GM12801 (cell line): Measurements from ENCODE around the gene CCDC150.

ENCODE experiments used
- TF ChIP-seq, protein P1 (sequence below): IDR thresholded peaks from one replicate; pipeline ENCODE4 v1.5.1; 2011; ENCODE audit warnings: control low read depth; ENCODE audit not compliant: insufficient read length; ENCODE audit errors: extremely low read depth

The CCDC150 gene

DNA sequence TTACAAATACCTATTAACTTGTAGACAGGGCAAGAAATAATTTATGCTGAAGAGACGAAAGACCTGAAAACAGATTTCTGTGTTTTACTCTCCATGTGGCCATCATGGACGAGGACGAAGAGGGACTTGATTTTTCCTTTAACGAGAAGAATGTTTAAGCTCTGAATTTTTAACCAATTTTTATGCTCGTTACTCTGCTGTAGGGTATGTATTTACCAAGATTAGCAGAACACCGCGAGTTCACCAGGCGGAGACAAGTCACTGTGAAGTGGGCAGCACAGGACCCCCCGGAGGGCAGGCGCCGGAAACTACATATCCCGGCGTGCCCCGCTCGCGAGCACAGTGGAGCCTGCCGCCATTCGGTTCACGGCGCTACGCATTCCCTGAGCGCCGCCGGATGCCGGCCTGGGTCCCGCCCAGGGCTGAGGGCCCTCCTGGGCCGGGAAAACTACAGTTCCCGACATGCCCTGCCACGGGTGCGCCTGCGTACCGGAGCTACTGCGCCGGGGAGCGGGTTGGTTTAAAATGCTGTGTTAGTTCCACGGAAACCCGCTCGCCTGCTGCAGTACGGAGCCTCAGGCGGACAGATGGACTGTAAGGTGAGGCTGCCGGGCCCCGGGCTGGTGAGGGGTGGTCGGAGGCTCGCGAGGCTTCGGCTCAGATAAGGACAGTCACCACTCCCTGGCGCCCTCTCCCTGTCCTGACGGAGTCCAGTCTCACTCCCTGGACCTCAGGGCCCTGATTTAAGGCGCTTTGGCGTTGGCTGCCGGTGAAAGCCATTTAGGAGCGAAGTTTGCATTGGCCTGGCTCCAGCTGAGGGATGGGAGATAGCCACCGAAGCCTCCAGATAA, at the start of gene CCDC150:
TSS of gene CCDC150 (plus strand) at position 536 of the 851 bp plus-strand sequence. CDS start at position 588, 52 bp downstream.
- TF ChIP-seq, protein P1, sequence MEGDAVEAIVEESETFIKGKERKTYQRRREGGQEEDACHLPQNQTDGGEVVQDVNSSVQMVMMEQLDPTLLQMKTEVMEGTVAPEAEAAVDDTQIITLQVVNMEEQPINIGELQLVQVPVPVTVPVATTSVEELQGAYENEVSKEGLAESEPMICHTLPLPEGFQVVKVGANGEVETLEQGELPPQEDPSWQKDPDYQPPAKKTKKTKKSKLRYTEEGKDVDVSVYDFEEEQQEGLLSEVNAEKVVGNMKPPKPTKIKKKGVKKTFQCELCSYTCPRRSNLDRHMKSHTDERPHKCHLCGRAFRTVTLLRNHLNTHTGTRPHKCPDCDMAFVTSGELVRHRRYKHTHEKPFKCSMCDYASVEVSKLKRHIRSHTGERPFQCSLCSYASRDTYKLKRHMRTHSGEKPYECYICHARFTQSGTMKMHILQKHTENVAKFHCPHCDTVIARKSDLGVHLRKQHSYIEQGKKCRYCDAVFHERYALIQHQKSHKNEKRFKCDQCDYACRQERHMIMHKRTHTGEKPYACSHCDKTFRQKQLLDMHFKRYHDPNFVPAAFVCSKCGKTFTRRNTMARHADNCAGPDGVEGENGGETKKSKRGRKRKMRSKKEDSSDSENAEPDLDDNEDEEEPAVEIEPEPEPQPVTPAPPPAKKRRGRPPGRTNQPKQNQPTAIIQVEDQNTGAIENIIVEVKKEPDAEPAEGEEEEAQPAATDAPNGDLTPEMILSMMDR: no peak

DNA sequence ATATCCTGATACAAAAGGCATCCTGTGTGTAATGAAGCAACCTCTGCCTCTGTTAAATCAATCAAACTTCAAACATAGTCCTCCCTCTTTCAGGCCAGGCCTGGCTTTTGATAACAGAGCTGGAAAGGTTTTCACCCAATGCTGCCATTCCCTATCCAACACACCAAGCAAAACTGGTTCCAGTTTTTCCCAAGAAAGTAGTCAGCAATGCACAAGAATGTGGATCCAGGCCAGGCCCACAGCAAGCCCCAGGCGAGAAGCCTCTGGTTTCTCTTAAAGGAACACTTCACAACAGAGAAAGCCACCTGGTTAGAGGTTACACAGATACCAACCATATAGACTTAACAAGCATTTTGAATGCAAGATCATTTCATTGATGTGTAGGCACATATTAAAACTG, 49.2 kb upstream of the CCDC150 start:
- TF ChIP-seq, protein P1: no peak

DNA sequence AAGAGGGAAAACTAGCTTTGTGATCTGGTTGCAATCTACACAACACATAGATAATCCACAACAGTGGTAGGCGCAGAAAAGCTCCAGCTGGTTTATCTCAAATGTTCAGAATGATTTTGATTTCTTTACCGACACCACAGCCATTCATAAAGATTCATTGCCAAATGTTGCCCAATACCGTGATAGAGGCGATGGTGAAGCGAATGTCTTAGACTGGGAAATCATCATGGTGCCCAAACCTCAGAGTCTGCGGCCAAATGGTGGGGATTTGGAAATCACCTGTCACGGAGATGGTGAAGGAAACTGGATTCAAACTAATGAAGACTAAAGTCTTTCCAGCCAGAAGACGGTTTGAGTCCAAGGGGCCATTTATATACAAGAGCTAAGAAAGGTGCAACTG, 48.5 kb upstream of the CCDC150 start:
- TF ChIP-seq, protein P1: no peak

- TF ChIP-seq, protein P1: no peak
Observed at GRCh38 chr2:196591621-196592022, 47.9 kb upstream of the CCDC150 start.

DNA sequence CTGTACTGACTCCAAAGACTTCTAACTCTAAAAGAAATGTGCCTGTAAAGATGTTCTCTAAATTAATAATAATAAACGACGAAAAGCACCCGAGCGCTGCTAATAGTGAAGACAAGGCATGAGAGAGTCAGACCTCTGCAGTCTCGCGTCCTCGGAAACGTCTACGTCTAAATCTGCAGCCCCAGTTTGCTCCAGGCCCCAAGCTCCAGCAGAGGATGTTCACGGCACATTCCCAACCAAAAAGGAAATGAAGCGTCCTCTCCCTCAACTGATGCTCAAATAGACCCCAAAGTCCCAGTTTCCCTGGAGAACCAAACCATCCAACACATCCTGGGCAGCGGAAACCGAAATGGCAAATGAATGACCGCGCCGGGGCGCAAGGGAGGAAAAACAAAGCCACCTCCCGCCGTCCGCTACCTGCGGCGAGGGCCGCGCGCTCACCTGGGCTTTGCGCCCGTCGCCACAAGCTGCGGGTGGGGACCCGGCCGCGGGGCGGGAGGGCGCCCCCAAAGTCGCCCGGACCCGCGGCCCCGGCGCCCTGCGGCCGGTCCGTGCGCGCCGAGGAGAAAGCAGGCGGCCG, 47.1 kb upstream of the CCDC150 start:
- TF ChIP-seq, protein P1: no peak

- TF ChIP-seq, protein P1: no peak
Observed at GRCh38 chr2:196592911-196593881, 46.3 kb upstream of the CCDC150 start, which contains the start of gene HECW2. TSS of gene HECW2 (minus strand) at chr2:196593554.

- TF ChIP-seq, protein P1: no peak
Observed at GRCh38 chr2:196594158-196594557, 45.4 kb upstream of the CCDC150 start.
